HepG2 (cell line): Measurements from ENCODE around the gene UGT2A3. TPM values are rescaled to one million over a fixed set of nuclear protein-coding genes. Genes with fewer than 3 reads are reported as not detected.

ENCODE experiments used
- ATAC-seq: fragments of 200-7000 bp; cut with Tn5 transposase; 3 replicates; pipeline ENCODE4 v1.9.1; 2020; ENCODE audit warnings: mild to moderate bottlenecking, moderate library complexity
- BruUV-seq: library from RNA; stranded (reverse); fragments of 400-500 nt; replicated peaks from 2 replicates; lab custom pipeline; 2021; lab: Mats Ljungman, UMichigan
- CTCF ChIA-PET: fragments of 300-600 bp; formaldehyde crosslinking; extraction: SDS; loops from one replicate; lab custom pipeline; 2021; ENCODE audit warnings: low total read pairs, inconsistent platforms, low intra/inter-chr PET ratio; lab: Yijun Ruan, JAX
- POLR2A ChIA-PET: fragments of 350-600 bp; sonication (Branson Sonifier 250); formaldehyde crosslinking; loops from one replicate; lab custom pipeline; 2020; ENCODE audit warnings: antibody characterized with exemption, inconsistent platforms; lab: Yijun Ruan, JAX
- DNase-seq: peaks from one replicate; pipeline ENCODE4 v3.0.0-alpha.2; 2015; ENCODE audit warnings: low spot score
- FAIRE-seq: peaks from 3 replicates; lab custom pipeline; 2011; peaks lifted over from hg19 to GRCh38; lab: Jason Lieb, UNC
- H2AFZ ChIP-seq: one replicate; pipeline ENCODE4 v1.6.1; 2011; ENCODE audit warnings: low read length, inconsistent platforms
- H3K27ac ChIP-seq: fragments of 300-600 bp; 3 replicates; pipeline ENCODE4 v1.8.0; 2011; ENCODE audit warnings: mixed run types, mild to moderate bottlenecking, mixed read lengths, low read length, inconsistent platforms; ENCODE audit not compliant: insufficient read depth; ENCODE audit errors: extremely low read length
- H3K27me3 ChIP-seq, 2 experiments: fragments of 200-600 bp in 1 of 2; 2 replicates in 1 of 2; 3 replicates in 1 of 2; pipeline versions ENCODE4 v1.6.0 to v1.8.0; 2011; ENCODE audit warnings: low read length in 2 of 2, mild to moderate bottlenecking in 2 of 2, moderate library complexity in 2 of 2, inconsistent platforms in 1 of 2; ENCODE audit not compliant: insufficient read depth in 2 of 2, control insufficient read depth in 1 of 2
- H3K36me3 ChIP-seq, 2 experiments: fragments of 200-600 bp in 1 of 2; replicated peaks in 1 of 2; 2 replicates in 1 of 2; 3 replicates in 1 of 2; pipeline versions ENCODE4 v1.5.1 to v1.8.0; 2011; ENCODE audit warnings: low read length in 2 of 2, inconsistent platforms in 1 of 2; ENCODE audit not compliant: insufficient read depth in 2 of 2, control insufficient read depth in 1 of 2
- H3K4me1 ChIP-seq: 2 replicates; pipeline ENCODE4 v1.5.1; 2012; ENCODE audit warnings: low read length, inconsistent platforms; ENCODE audit not compliant: insufficient read depth
- H3K4me2 ChIP-seq: 2 replicates; pipeline ENCODE4 v1.6.0; 2011; ENCODE audit warnings: low read depth, low read length, inconsistent platforms
- H3K4me3 ChIP-seq, 3 experiments: fragments of 200-600 bp in 1 of 3; sonication (generic), shearing (Covaris generic) in 1 of 3; replicated peaks in 1 of 3; 2 replicates each; pipeline ENCODE4 v1.5.1; 2011 to 2016; ENCODE audit warnings: low read length in 3 of 3, inconsistent platforms in 2 of 3, low read depth in 2 of 3, mild to moderate bottlenecking in 2 of 3, control low read depth in 1 of 3, mixed read lengths in 1 of 3; ENCODE audit not compliant: insufficient read depth in 1 of 3
- H3K79me2 ChIP-seq: one replicate; pipeline ENCODE4 v1.6.1; 2011; ENCODE audit warnings: low read length, inconsistent platforms; ENCODE audit not compliant: insufficient read depth
- H3K9ac ChIP-seq: 2 replicates; pipeline ENCODE4 v1.6.0; 2011; ENCODE audit warnings: mild to moderate bottlenecking, low read depth, low read length, inconsistent platforms; ENCODE audit not compliant: insufficient read depth
- H3K9me3 ChIP-seq: 2 replicates; pipeline ENCODE4 v1.5.1; 2012; ENCODE audit warnings: mild to moderate bottlenecking, low read length
- H4K20me1 ChIP-seq: 2 replicates; pipeline ENCODE4 v1.6.0; 2011; ENCODE audit warnings: inconsistent platforms, mild to moderate bottlenecking, low read length, moderate library complexity; ENCODE audit not compliant: insufficient read depth
- PHF5A ChIP-seq: IDR thresholded peaks from one replicate; pipeline ENCODE4 v1.6.1; 2018; ENCODE audit warnings: low read depth, missing genetic modification reagents; ENCODE audit not compliant: unreplicated experiment
- TP53 ChIP-seq: sonication (generic); formaldehyde crosslinking; conservative IDR thresholded peaks from 2 replicates; pipeline ENCODE4 v1.4.0; 2020; ENCODE audit warnings: missing genetic modification reagents
- ZNF563 ChIP-seq: sonication (generic); formaldehyde crosslinking; IDR thresholded peaks from 2 replicates; pipeline ENCODE4 v1.8.0; 2022; ENCODE audit warnings: mild to moderate bottlenecking, moderate library complexity, missing genetic modification reagents
- WGBS: methylation state at CpG from one replicate; pipeline ENCODE4 v1.1.6; 2017; ENCODE audit warnings: low lambda C conversion rate; 5-methylcytosine and 5-hydroxymethylcytosine counted together
- in situ Hi-C: cut with HindIII; loops from 2 replicates; pipeline ENCODE4 v1.10.0; 2017; ENCODE audit warnings: low pct_unique_long_range_greater_than_20kb; ENCODE audit not compliant: extremely low pct_ligation_motif_present
- intact Hi-C: fragments of 100-400 bp; cut with micrococcal nuclease; formaldehyde crosslinking; loops from one replicate; pipeline ENCODE4 v1.10.0; 2022; ENCODE audit not compliant: unreplicated experiment
- polyA plus RNA-seq, 8 experiments: library from polyadenylated mRNA; depleted of rRNA in 3 of 8; stranded (reverse) in 7 of 8; unstranded in 1 of 8; fragments of >200 nt; fragmentation: Illumina TruSeq in 4 of 8; extraction: Trizol in 4 of 8; gene quantifications; 2 replicates each; pipeline versions ENCODE4 v1.2.1 to v1.2.3, GENCODE V29; 2011 to 2016; ENCODE audit warnings: low read depth in 4 of 8, missing spikeins in 1 of 8, mixed read lengths in 1 of 8; ENCODE audit not compliant: insufficient read depth in 1 of 8
- total RNA-seq, 5 experiments: library from RNA; depleted of rRNA; stranded (reverse); fragments of >200 nt; fragmentation: Illumina TruSeq; extraction: Trizol; gene quantifications; 2 replicates each; pipeline ENCODE4 v1.2.3, GENCODE V29; 2016; ENCODE audit warnings: low read depth in 1 of 5
- TF ChIP-seq, protein P1 (sequence below): sonication (generic); formaldehyde crosslinking; IDR thresholded peaks from 2 replicates; pipeline ENCODE4 v1.5.1; 2020; ENCODE audit warnings: mild to moderate bottlenecking, missing genetic modification reagents, moderate library complexity
- TF ChIP-seq, protein P2 (sequence below), 2 experiments: sonication (generic) in 1 of 2; formaldehyde crosslinking in 1 of 2; IDR thresholded peaks; 2 replicates each; pipeline versions ENCODE4 v1.6.1 to v1.9.0; 2014 to 2022; ENCODE audit warnings: antibody characterized with exemption in 1 of 2, borderline replicate concordance in 1 of 2, inconsistent platforms in 1 of 2, low read depth in 1 of 2, missing genetic modification reagents in 1 of 2

Gene UGT2A3
- total and polyA plus RNA-seq, 2 of the 13 experiments (the other 11 are each of a cell fraction or from before 2014, with no cell fraction given) = 61.3 to 97.2 TPM

DNA sequence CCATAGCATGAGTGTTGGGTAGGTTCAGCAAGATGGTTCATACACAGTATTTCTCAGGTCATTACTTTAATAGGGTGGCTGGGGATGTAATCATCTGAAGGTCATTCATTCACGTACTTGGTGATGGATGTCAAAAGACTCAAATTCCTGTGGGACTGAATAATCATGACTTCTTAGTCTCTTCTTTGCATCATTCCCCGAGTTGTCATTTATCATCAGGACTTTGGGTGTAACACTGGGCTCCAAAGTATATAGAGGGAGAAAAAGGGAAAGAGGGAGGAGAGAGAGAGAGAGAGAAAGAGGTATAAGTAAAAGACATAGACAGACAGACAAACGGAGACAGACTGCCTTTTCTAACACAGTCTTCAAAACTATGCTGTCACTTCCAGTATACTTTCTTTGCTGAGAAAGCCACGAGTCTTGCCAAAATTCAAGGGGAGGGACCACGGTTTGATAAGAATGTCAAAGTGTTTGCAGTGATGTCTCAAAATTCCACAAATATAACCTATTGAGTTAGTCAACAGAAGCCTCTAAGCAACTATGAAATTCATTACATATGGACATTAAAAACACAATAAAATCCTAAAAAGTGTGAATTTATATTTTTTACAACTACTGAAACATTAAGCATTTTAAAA, 55.9 kb downstream of the UGT2A3 start:
- Histone ChIP-seq H3K4me3 (no peak overlapping the region), H3K27me3 (no peaks in the 10 kb centered on the region), H3K36me3 (no peaks in the 10 kb centered on the region), H4K20me1 (no peaks in the 10 kb centered on the region), H3K27ac (no peak overlapping the region), H3K4me1 (no peaks in the 10 kb centered on the region), H3K79me2 (no peaks in the 10 kb centered on the region), H3K9me3 (no peaks in the 10 kb centered on the region), H3K9ac (no peak overlapping the region), H2AFZ (no peak overlapping the region), H3K4me2 (no peak overlapping the region)
- intact Hi-C loops = no loop called here
- BruUV-seq = no TSS peak
- FAIRE-seq = no peak
- POLR2A ChIA-PET = no interaction called here
- TF ChIP-seq PHF5A (CRISPR knock-in tag) = no peak
- TF ChIP-seq, protein P1, sequence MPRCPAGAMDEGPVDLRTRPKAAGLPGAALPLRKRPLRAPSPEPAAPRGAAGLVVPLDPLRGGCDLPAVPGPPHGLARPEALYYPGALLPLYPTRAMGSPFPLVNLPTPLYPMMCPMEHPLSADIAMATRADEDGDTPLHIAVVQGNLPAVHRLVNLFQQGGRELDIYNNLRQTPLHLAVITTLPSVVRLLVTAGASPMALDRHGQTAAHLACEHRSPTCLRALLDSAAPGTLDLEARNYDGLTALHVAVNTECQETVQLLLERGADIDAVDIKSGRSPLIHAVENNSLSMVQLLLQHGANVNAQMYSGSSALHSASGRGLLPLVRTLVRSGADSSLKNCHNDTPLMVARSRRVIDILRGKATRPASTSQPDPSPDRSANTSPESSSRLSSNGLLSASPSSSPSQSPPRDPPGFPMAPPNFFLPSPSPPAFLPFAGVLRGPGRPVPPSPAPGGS (CRISPR knock-in tag) = no peak
- TF ChIP-seq, protein P2, sequence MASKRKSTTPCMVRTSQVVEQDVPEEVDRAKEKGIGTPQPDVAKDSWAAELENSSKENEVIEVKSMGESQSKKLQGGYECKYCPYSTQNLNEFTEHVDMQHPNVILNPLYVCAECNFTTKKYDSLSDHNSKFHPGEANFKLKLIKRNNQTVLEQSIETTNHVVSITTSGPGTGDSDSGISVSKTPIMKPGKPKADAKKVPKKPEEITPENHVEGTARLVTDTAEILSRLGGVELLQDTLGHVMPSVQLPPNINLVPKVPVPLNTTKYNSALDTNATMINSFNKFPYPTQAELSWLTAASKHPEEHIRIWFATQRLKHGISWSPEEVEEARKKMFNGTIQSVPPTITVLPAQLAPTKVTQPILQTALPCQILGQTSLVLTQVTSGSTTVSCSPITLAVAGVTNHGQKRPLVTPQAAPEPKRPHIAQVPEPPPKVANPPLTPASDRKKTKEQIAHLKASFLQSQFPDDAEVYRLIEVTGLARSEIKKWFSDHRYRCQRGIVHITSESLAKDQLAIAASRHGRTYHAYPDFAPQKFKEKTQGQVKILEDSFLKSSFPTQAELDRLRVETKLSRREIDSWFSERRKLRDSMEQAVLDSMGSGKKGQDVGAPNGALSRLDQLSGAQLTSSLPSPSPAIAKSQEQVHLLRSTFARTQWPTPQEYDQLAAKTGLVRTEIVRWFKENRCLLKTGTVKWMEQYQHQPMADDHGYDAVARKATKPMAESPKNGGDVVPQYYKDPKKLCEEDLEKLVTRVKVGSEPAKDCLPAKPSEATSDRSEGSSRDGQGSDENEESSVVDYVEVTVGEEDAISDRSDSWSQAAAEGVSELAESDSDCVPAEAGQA (IDR thresholded peaks at IDR 0.05; ENCODE audit: low read depth) = no peak
- TF ChIP-seq, protein P2 (CRISPR knock-in tag; IDR thresholded peaks at IDR 0.05; ENCODE audit: borderline replicate concordance) = no peak
- no peak for TF ChIP-seq ZNF563 (CRISPR knock-in tag)
- TF ChIP-seq TP53 (CRISPR knock-in tag) = no peak
- WGBS = 83% methylated on average over 5 of the region's 5 CpGs
- DNase-seq = no peak
- no peak for ATAC-seq
- CTCF ChIA-PET = no interaction called here
- in situ Hi-C loops = no loop called here
